Stimulated activated CD4-positive, alpha-beta T cell treated with anti-CD3 and anti-CD28 coated beads, Interleukin-2, amount 100 ng/mL, for 4 hours (primary cell): Measurements from ENCODE around the gene SPON1.
"Not testable (repeated sequence)": the region's sequence is repeated elsewhere in the genome, so short reads cannot be mapped to it uniquely, and the experiment has no call there.

Source experiments
- DNase-seq: peaks from one replicate; pipeline ENCODE4 v3.0.0-alpha.2; 2020; ENCODE audit warnings: low read depth

Gene SPON1

DNA sequence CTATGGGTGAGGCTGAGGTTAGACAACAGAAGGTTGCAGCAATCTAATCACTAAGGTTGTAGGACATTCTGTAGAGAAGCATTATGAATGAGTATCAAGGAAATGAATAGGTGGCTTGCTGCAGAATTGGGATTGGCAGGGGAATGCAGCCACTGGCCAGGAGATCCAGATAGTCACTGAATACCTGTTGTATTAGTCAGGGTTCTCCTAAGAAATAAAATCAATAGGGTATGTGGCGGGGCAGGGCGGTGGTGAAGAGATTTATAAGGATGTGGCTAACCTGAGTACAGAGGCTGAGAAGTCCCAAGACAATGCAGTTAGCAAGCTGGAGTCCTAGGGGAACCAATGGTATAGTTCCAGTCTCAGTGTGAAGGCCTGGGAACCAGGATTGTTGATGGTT, 163.0 kb downstream of the SPON1 start:
- no peak for DNase-seq

DNA sequence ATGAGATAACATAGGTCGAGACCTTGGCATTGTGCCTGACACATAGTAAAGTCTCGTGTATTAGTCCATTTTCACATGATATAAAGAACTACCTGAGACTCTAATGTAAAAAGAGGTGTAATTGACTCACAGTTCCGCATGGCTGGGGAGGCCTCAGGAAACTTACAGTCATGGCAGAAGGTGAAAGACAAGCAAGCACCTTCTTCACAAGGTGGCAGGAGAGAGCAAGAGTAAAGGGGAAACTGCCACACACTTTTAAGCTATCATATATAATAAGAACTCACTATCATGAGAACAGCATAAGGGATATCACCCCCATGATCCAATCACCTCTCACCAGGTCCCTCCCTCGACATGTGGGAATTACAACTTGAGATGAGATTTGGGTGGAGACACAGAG, 165.2 kb downstream of the SPON1 start:
- no peak for DNase-seq

DNA sequence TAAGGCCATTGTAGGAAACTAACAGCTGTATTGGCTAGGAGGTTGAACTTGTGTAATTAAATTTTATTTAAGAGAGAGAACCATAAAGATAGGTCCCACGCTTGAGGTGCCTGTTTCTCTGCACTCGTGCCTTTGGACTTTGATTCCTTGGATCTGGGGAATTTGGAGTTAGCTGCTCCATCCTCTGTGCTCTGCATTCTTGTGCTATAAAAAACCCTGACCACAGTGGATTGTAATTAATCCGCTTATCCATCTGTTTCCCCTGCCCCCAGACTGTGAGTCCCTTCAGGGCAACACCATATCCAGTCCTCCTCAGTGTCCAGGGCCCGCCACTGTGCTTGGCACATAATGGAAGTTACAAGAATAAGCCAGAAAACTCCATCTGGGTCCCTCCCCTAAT, 169.8 kb downstream of the SPON1 start:
- no peak for DNase-seq

DNA sequence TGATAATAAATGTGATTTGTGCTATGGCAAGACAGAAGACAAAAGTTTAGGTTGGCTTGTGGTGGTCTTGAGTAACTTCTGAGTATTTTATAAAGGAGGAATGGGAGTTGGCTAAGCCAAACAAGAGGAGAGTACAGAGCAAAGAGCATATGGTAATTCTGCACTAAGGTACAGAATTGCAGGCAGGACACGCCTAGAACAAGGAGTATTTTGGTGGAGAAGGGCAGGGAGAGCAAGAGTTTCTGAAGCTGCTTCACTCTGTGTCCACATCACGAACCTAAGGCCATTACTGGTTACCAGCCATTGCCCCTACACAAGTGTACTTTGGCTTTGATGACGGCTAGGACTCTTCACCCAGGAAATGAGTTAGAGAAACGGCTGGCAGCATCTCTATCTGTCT, 170.9 kb downstream of the SPON1 start:
- DNase-seq: no peak

DNA sequence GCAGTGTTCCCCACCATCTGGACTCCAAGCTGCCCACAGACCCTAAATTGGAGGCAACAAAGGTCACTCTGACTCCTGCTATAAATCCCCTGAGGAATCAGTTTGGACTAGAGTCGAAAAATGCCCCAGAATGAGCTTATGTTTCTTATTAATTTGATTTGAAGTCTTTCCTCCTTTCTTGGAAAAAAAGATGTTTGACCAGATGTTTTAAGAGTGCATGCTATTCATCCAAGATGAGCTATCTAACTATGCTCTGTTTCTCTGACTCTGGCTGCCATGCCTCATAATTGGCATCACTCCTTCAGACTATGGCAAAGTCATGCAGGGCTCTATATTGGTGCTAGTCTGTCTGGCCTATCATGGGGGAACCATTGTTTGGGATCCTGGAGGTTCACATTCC, 174.0 kb downstream of the SPON1 start:
- no peak for DNase-seq

DNA sequence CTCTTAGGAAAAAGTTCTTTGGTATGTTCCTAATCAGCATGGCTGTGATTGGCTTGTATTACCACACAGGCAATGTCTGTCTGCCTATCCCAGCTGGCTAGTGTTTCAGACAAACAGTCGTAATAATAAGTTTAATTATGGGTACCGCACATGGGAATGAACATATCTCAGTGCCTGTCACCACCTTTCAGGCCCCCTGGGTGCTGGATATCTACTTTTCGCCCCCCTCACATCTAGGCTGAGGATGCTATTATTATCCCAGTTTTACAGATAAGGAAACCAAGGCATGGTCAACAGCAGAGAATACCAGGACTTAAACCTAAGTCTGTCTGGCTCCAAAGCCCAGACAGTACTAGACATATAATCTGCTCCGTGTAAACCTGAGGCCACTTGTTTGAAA, 174.8 kb downstream of the SPON1 start:
- no peak for DNase-seq

DNA sequence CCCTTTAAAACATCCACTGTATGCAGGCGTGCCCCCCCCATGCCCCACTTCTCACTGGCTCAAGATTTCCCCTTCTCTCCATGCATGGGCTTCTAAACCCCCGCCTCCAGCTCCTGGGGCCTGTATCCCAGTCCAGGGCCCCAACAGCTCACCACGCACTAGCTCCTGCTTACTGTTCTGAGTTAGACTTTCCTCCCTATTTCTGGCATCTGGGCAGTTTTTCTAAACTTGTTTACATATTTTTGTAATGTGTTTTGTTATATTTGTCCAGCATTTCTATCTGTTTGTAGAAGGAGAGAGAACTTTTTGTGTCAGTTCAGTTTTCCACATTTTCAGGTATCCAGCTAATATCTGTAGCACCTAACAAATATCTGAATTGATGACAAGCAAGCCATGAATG, 178.5 kb downstream of the SPON1 start:
- no peak for DNase-seq

DNA sequence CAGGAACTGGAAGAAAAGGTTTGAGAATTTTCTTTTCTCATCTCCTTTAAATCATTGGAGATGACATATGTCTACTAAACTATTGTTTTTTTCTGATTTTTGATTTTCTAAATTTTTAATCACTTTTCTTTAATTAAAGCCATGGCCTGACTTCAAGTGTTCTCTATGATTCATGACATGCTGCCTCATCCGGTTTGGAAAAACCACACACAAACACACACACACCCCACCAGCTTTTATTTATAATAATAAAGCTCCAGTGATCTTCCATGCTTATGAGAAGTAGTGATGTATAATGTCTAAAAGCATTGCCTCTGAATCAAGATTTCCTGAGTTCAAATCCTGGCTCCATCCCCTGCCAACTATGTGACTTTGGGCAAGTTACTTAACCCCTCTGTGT, 179.2 kb downstream of the SPON1 start:
- DNase-seq: no peak

DNA sequence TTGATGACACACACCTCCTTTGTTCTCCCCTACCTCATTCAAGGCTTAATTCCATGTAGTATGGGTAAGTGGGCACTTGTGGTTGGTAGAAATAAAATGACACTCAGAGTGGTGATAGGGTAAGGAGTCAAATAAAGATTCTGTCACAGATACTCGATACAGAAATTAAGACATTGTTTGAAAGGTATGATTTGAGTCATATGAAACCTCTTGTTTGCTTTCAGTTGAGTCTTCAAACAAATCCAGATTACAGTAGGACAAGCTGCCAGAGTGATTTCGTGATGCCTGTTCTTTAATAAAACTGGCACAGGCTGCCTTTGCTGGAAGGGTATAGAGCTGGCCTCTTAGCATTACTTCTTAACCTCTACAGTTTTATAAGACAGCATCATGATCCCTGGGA, 182.4 kb downstream of the SPON1 start:
- DNase-seq: no peak

DNA sequence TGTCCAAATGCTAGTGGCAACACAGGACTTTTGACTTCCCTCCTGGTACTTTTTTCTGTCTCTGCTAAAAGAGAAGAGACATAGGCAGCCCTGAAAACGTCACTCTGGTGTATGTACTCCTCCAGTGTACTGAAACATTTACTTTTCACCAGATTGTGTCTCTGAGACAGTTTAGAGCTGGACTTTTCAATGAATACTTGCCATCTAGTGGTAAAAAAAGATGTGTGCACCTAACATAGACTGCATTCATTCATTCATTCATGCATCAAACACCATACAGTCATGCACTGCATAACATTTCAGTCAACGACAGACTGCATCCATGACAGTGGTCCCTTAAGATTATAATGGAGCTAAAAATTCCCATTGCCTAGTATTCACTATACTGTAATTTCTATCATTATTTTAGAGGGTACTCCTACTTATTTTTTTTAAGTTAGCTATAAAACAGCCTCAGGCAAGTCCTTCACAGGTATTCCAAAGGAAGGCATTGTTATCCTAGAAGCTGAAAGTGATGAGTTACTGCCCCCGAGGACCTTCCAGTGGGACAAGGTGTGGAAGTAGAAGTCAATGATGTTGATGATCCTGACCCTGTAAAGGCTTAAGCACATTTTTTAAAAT, 186.2 kb downstream of the SPON1 start:
- no peak for DNase-seq

DNA sequence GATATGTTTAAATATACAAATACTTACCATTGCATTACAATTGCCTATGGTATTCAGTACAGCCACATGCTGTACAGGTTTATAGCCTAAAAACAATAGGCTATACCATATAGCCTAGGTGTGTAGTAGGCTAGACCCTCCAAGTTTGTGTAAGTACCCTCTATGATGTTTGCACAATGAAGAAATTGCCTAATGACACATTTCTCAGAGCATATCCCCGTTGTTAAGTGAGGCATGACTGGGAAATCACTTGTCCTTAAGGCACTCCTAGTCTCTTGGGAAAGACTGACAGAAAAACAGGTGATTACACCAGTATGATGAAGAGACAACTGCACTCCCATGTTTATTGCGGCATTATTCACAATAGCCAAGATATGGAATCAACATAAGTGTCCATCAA, 187.2 kb downstream of the SPON1 start:
- no peak for DNase-seq

DNA sequence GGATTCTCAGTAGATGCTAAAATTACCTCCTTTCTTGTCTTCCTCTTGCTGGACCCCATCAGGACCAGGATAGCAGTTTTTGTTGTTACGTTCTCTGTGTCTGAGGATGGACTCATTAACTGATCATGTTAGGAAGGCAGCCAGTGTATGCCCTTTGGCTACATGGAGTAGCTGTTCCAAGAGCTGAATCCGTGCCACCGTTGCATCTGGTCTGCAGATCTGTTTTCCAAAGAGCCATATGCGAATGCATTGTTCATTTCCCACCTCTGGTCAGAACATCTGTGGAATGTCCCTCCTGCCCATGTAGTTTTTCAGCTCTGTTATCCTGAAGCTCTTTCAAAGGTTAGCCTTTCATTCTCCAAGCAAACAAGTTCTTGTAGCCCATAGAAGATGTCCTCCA, 188.4 kb downstream of the SPON1 start:
- DNase-seq: no peak

DNA sequence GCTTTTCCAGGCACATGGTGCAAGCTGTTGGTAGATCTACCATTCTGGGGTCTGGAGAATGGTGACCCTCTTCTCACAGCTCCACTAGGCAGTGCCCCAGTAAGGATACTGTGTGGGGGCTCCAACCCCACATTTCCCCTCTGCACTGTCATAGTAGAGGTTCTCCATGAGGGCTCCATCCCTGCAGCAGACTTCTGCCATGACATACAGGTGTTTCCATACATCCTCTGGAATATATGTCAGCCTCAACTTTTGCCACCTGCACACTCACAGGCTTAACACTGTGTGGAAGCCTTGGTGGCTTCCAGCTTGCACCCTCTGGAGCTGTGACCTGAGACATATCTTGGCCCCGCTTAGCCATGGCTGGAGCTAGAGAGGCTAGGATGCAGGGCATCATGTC, 191.6 kb downstream of the SPON1 start:
- DNase-seq: not testable (repeated sequence)

DNA sequence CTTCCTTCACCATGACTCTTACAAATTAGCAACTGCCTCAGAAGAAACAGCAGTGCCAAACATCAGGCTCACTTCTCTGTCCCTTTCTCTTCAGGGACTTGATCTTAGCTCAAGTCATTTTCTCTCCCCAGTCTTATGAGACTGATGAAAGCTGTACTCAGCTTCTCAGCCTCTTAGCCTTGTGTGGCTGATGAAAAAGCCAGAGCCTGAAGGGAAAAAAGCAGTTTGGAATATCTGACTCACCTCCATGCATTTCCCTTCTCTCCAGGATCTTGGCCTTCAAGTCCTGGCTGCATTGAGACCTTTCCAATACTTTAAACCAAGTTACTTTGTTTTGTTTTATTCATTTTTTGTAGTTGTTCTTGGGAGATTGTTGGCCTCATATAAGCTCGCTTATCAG, 195.9 kb downstream of the SPON1 start:
- no peak for DNase-seq

DNA sequence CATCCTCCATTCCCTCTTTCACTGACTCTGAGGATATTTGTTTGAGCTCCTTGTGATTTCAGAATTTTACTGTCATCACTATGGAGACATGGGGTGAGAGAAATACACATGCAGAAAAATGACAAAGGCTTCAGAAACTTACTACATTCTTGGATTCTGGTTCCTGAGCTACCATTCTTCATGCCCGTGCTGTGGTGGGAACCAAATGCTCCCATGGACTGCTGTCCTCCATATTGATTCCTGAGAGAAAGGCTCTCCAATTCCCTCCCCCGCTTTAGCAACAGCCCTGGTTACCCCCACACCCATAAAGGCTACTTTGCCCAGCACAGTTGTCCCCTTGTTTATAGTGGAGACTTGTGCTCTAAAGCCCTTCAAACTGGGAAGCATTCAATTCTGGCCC, 201.1 kb downstream of the SPON1 start:
- DNase-seq: no peak

DNA sequence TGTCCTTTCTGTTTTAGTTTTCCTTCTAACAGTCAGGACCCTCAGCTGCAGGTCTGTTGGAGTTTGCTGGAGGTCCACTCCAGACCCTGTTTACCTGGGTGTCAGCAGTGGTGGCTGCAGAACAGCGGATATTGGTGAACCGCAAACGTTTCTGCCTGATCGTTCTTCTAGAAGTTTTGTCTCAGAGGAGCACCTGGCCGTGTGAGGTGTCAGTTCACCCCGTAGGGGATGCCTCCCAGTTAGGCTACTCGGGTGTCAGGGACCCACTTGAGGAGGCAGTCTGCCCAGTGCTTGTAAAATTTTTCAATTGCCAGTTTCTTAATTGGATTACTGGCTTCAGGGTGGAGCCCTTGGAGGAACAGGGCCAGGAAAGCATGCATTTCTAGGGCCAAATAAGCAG, 211.2 kb downstream of the SPON1 start:
- not testable (repeated sequence) for DNase-seq

DNA sequence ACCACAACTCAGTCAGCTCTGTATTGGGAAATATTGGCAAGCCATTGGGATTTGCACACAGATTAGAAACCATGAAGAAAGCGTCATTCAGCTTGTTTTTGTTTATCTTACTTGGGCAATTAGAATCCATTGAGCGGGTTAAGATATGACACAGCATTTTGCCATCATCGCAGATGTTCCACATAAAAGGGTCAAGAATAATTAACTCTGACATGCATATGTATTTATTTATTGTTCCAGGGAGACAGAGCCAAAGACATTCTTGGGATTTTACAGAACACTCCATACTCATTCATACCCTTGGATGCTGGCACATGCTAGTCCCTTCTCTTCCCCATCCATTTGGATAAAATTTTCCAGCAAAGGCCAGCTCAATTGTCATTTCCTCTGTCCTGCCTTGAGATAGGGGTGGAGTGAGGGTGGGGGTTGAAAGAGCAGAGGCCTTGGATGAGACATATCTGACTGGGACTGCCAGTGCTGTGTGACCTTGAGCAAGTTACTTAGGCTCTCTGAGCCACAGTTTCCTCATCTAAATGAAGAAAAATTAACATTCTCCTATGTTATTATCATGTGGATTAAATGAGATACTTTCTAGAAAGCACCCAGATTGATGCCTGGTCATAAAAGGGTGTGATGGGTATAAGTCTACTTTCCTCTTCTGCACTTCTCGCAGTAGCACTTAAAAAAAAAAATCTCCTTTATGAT, 216.7 kb downstream of the SPON1 start:
- DNase-seq: no peak

DNA sequence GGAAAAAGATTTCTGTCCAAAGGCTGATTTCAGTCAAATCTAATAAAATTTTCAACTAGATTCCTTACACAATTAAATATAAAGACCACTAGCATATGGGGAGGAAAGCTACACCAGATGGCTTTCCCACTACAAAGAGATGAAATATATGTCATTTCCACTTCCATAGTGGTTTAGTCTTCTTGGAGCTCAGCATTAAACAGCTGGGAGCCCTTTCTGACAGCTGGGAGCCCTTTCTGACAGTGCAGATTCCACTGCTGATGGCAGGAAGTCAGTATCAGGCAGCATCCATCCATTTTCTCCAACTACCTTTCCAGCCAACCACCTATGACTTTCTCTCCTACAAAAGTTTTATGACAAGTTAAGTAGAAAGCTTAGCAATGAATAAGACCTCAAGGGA, 218.6 kb downstream of the SPON1 start:
- DNase-seq: no peak

DNA sequence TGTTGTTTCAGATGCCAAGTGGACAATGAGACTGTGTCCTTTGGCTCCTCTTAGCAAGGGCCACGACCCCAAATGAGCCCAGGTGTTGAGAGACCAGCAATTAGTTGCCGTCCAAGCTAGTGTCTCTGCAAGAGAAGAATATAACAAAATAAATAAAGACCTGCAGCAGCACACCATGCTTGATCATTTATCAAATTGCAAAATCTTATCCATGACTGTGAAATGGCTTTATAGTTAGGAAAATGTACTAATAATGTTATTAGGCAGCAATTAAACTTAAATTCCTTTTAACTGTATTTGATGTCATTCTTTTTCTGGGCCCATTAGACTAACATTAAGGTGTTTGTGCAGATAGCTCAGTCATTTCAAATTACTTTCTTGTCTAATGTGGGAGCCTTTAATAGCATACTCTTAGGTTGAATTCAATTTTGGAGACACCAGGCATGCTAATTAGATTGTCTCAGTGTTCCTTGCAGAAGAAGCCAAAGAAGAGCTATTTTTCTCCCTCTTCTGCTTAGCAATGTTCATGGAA, 220.4 kb downstream of the SPON1 start:
- no peak for DNase-seq

DNA sequence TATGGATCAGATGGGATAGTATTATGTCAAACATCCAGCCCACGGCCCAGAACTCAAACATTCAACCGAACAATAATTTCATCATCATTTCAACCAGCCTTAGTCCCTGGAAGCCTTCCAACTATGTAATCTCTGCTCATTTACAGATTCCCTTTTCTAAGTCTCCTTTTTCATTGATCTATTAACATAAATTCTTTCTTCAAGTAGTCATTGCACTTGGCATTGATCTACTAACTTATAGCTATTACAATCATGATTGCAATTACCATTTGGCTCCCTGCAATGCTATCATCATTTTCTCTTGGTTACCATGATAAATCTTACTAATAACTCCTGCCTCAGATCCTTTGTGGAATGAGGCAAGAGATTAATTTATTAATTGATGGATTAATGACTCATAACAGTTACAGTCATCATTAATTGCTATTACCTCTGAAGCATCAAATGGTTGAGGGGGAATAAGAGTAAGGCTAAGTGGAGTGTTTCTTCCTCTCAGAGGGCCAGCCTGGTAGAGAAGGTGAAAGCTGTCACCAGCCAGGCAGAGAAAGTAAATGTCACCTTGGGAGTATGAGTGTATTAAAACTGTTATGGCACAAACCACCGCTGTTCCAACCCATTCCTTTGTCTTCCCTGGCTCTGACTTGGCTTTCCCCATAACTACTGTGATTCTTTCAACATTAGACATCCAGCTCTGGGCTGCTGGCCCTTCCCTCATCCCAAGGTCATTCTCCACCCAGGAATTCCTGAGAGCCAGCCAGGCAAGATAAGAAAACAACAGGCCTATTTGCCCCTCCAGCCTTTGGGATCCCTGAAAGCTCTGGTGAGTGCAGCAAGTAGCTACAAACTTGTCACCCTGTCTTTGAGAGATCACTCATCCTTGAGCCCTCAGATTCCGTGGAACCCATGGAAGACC, 221.8 kb downstream of the SPON1 start:
- no peak for DNase-seq

DNA sequence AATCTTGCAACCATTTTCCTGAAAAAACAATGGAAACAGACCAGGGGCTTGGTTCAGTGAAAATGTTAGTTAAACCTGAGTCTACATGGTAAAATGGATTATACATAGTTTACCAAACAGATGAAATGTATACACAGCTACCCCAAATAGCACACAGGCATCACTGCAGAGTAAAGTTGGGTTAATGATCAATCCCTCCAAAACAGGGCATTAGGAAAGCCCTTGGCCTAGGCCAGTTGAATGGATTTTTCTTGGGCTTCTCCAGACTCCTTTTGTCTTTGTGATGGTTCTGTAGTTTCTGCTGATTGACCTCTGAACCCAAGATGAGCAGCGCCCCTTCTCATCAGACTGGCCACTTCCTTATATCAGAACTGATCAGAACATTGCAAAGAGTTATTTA, 222.9 kb downstream of the SPON1 start:
- no peak for DNase-seq

DNA sequence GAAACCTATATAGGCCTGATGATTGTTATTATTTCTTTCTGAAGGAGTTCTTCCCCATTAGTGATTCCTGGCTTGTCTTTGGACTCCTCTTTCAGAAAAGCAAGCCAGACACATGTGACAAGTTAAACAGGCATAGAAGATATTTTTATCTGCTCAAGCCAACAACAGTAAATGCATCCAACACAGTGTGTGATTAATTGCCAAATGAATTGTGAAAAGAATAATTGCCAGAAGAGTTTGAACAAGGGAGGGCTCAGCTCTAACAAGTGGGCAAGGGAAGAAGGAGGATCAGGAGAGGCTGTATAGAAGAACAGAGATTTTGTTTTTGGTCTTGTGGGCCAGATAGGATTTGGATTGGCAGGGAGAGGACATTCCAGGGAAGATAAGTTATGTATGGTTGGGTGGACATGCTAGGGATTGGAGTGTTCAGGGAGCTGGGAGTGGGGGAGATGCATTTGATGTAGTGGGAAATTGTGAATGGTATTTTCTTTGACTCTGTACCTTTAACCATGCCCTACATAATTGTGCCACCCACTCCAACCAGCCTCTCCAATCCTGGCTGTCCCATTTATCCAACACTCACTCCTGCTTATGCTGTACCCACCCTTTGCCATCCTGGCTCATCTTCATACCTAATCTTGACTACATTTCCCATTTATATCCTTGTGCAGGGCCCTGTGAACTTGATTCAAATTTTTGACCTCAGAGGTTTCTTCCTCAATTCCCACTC, 223.7 kb downstream of the SPON1 start:
- DNase-seq: no peak
